ACHN (cell line): ENCODE data around the gene CNTNAP1.
A peak's percentile ranks its signal among the peaks of the same experiment; 100 is the strongest.

Source experiments
- DNase-seq: peaks from one replicate; pipeline ENCODE4 v3.0.0-alpha.2; 2015
- in situ Hi-C: cut with HindIII; loops from 2 replicates; pipeline ENCODE4 v1.10.0; 2017; ENCODE audit warnings: low sequenced_read_pairs, low pct_ligation_motif_present, low pct_unique_long_range_greater_than_20kb

Gene CNTNAP1

GRCh38 chr17:42669705-42669976 is 12.7 kb upstream of the CNTNAP1 start:
- DNase-seq: no peak
- in situ Hi-C loops: no loop called here

GRCh38 chr17:42669977-42670788 is 12.1 kb upstream of the CNTNAP1 start:
- in situ Hi-C loops: no loop called here
- DNase-seq: no peak

- no peak for DNase-seq
- in situ Hi-C loops: no loop called here
These were observed 11.3 kb upstream of the CNTNAP1 start for GRCh38 chr17:42670789-42671657.

GRCh38 chr17:42672038-42672437 is 10.3 kb upstream of the CNTNAP1 start:
- DNase-seq: no peak
- in situ Hi-C loops: no loop called here

- in situ Hi-C loops: no loop called here
- DNase-seq: no peak
These were observed 9.0 kb upstream of the CNTNAP1 start for GRCh38 chr17:42673266-42673884.

GRCh38 chr17:42673885-42674754 is 8.2 kb upstream of the CNTNAP1 start:
- DNase-seq: peak; percentile 62

GRCh38 chr17:42674755-42675347 is 7.5 kb upstream of the CNTNAP1 start:
- DNase-seq: peak; percentile 3
- in situ Hi-C loops: no loop called here

More at GRCh38 chr17:42673885-42674754, 8.2 kb upstream of the CNTNAP1 start:
- in situ Hi-C loops: no loop called here

- in situ Hi-C loops: no loop called here
- no peak for DNase-seq
These were observed 6.9 kb upstream of the CNTNAP1 start for GRCh38 chr17:42675348-42675964.

GRCh38 chr17:42675965-42676423 is 6.3 kb upstream of the CNTNAP1 start:
- DNase-seq: peak; percentile 49
- in situ Hi-C loops: no loop called here

- no peak for DNase-seq
- in situ Hi-C loops: no loop called here
These were observed 5.8 kb upstream of the CNTNAP1 start, which contains the start of gene PLEKHH3 for GRCh38 chr17:42676424-42677011. Gene PLEKHH3 (minus strand): TSS chr17:42676994. CDS start chr17:42676563, 431 bp downstream.

- in situ Hi-C loops: no loop called here
- DNase-seq: peak; percentile 100
These were observed 5.1 kb upstream of the CNTNAP1 start for GRCh38 chr17:42677012-42677857.

GRCh38 chr17:42677921-42678781 is 4.2 kb upstream of the CNTNAP1 start:
- in situ Hi-C loops: no loop called here

GRCh38 chr17:42678951-42679491 is 3.3 kb upstream of the CNTNAP1 start:
- DNase-seq: peak; percentile 24
- in situ Hi-C loops: no loop called here

More at GRCh38 chr17:42677921-42678781, 4.2 kb upstream of the CNTNAP1 start:
- peak; percentile 93 for DNase-seq

GRCh38 chr17:42679492-42680330 is 2.6 kb upstream of the CNTNAP1 start:
- in situ Hi-C loops: no loop called here
- no peak for DNase-seq
